RKO (cell line): Measurements from ENCODE around the gene HRH3.

Experiments used
- DNase-seq: peaks from one replicate; pipeline ENCODE4 v3.0.0-alpha.2; 2016; ENCODE audit warnings: low spot score

Gene HRH3

DNA sequence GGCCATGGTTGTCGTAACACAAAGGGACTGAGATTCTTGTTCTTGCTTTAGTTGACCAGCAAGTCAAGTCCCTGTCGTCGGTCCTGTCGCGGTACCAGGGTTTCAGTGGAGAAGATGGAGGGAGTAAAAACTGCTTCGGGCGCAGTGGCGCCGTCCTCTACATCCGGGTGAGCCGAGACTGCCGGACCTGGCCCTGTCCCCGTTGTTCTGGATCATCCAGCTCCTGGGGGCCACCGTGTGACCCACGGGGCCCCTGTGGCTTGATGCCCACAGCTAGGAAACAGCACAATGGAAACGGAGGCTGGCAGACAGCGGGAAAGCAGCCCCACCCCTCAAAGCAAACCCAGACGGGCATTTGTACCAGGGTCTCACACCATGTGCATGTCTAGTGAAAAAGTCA lies 22.3 kb downstream of the HRH3 start:
- DNase-seq = no peak

DNA sequence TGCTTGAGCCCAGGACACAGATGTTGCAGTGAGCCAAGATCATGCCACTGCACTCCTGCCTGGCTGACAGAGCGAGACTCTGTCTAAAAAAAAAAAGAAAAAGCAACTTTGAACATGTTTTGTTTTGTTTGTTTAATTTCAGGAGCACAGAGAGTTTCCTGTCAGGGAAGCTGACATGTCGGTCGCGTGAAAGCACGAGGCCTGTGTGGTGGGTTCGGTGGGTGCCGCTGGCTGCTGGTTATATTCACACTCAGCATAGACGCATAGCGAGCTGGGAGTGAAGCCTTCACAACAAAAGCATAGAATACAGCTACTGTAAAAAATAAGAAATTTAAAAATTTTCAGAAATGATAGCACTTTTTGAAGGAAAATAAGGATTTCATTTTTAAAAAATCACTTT lies 22.8 kb downstream of the HRH3 start:
- DNase-seq = no peak

DNA sequence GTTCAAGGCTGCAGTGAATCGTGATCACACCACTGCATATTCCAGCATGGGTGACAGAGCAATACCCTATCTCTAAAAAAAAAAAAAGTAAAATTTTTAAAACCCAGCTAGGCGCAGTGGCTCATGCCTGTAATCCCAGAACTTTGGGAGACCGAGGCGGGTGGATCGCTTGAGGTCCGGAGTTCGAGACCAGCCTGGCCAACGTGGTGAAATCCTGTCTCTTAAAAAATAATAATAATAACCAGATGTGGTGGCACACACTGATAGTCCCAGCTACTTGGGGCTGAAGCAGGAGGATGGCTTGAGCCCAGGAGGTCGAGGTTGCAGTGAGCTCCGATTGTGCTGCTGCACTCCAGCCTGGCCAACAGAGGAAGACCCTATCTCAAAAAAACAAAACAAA lies 23.8 kb downstream of the HRH3 start:
- DNase-seq = no peak

DNA sequence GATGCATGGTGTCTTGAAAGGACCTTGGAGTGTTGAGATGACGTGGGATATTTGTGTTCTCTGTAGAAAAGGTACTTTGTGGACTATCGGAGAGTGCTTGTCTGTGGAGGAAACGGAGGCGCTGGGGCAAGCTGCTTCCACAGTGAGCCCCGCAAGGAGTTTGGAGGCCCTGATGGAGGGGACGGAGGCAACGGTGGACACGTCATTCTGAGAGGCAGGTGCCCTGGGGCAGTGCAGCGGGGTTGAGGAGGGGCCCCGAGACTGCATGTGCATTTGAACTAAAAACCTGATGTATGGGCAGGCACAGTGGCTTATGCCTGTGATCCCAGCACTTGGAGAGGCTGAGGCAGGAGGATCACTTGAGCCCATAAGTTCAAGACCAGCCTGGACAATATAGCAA lies 24.3 kb downstream of the HRH3 start:
- no peak for DNase-seq

DNA sequence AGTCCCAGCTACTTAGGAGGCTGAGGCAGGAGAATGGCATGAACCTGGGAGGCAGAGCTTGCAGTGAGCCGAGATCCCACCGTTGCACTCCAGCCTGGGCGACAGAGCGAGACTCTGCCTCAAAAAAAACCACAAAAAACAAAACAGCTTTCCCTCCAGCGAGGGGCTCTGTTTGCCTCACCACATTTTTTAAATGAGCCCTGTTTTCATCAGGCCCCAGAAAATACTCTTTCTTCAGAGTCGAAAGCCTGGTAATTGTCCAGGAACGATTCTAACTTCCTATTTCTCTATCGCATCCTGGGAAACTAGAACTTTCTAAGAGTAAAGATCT lies 25.0 kb downstream of the HRH3 start:
- no peak for DNase-seq

DNA sequence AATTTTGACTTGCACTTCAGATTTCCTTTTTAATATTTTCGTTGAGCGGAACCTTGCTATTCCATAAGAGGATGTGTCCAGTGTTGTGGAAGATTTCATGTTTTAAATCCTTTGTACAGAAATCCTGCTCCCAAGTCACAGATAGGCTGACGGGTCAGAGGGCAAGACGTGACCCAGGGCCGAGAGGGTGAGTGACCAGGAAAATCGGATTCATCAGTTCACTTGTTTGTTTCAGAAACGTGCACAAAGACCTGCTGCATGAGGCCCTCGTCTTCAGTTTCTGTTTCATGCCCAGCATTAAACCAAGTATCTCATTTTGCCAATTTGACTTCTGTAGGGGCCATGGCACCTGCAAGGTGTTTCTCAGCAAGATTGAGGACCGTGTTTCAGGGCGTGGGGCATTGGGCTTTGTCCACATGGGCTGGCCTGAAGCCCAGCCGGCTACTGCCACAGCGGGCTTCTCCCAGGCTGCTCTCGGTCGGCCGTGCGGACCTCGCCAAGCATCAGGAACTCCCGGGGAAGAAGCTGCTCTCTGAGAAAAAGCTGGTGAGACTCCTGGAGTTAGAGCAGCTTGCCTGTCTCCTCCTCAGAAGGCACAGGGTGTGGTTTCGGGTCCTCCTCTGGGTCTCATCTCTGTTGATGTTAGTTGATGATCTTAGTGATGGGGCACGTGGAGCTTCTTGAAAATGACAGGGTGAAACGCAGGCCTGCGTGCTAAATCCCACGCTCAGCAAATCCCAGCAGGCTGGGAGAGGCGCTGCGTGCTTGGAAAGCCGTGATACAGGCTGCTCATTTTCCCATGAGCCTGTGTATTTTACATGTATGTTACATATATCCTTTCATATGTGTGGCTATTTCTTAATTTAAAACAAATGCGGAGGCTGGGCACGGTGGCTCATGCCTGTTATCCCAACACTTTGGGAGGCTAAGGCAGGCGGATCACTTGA lies 26.7 kb downstream of the HRH3 start:
- no peak for DNase-seq

DNA sequence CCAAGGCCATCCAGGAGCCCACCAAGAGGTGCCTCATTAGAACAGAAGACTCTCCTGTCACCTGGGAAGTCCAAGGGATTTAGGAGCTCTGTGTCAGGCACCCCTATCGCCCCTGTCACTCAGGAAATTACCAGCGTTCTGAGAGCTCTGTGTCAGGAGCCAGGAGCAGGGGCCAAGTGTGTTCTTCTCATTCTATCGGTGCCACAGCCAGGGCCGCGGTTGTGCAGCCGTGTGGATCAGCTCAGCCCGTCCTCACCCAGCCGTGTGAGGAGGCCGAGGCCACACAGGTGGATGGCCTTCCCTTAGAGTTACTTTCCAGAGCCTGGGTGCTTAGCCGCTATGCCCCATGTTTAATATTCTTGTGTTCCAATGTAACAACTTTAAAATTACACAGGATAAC lies 27.4 kb downstream of the HRH3 start:
- DNase-seq = no peak

DNA sequence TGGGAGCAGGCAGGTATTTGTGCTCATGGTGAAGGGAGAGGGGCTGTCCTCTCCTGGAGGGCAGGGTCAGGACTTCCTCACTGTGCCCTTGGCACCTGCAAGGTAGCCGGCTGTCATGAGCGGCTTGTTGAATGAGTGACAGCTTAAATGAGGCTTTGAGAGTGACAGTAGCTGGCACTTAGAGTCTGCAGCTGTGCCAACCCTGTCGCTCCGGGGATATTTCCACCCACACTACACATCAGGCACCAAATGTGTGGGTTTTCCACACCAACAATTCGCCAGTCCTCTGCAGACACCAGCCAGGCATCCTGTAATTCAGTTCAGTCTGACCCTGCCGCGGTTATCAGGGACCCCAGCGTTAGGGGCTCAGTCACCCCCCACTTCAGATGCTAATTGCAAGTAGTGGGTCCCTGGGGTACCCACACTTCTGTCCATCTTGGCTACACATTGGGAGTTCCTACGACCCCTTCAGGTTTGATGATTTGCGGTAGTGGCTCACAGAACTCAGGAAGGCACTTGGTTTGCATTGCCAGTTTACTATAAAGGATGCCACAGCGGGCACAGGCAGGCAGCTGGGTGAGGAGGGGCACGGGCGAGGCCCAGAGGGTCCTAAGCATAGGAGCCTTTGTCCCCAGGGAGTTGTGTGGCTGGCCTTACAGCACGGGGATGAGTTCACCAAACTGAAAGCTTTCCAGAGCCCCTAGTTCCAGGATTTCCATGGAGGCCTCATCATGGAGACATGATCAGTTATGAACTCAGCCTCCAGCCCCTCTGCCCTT lies 28.1 kb downstream of the HRH3 start:
- DNase-seq = no peak

DNA sequence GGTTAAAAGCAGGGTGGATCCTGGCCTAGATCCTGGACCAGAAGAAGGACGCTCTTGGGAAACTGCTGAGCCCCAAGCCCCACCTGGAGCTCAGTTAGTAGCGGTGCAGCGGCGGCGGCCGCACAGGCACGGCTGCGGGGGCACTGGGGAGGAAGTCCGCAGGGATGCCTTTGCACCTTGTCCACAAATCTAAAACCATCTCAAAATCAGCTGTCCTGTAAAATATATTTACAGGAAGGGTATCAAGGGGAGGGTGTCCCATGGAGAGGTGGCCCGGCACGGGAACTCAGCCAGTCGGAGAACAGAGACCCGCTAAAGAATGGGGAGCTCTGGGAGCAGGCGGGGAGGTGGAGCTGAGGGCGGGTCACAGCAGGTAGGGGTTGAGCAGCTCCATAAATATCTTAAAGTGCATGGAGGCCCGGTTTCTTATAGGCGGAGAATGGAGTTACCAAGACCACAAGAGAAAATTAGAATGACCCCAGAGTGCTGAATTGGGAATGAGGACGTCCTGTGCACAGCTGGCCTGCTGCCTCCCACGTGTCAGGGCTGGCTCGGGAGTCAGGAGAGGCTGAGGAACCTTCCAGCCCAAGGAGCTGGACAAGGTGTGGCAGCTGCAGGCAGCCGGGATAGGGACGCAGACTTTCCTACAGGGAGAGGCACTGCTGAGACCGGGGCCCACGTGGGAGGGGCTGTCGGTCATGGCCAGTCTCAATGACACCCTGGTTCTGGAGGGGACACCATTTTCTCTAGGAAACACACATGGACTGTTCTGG lies 29.3 kb downstream of the HRH3 start:
- no peak for DNase-seq

DNA sequence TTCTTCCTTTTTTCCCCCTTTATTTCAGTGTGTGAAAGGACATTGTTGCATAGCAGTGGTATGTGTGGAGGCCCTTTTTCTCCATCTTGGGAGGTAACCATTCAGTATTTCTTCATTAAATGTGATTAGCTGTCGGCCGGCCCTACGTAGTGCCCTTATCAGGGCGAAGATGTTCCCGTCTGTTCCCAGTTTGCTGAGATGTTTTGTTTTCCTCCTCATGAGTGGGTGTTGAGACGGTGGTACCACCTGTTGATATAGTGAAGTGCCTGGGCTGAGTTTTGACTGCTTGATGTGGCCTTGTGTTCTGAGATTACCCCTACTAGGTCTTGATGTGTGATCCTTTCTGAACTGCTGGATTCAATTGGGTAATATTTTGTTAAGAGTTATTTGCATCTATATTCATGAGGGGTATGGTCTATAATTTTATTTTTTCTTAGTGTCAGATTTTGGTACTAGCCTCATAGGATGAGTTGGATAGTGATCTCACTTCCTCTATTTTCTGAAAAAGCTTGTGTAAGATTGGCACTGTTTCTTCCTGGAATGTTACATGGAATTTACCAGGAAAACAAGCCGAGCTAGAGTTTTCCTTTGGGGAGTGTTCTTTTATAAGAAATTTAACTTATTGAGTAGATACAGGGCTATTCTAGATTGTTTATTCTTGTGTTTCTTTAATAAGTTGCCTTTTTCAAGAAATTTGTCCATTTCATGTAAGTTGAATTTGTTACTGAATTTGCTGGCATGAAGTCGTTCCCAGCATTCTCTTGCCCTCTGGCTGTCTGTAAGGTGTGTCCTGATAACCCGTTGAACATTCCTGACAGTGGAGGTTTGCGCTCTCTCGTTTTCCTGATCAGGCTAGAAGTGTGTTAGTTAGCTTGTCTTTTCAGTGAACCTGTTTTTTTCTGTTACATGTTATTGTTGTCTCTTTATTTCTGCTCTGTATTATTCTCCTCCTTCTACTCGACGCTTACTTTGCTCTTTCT lies 32.9 kb downstream of the HRH3 start:
- no peak for DNase-seq

DNA sequence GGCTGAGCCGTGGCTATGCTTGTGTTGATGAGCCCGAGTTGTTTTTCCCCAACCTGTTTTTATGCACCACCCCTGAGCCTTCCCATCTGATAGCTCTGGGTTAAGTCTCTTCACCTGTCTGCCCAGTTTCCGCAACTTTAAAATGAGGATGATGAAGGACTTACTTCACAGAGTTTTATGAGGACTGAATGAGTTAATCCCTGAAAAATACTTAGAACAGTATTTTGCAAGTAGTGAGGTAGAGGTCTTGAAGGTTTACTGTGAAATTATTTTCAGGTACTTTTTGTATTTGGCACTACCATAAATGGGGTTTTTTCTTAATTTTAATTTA lies 34.0 kb downstream of the HRH3 start:
- no peak for DNase-seq

DNA sequence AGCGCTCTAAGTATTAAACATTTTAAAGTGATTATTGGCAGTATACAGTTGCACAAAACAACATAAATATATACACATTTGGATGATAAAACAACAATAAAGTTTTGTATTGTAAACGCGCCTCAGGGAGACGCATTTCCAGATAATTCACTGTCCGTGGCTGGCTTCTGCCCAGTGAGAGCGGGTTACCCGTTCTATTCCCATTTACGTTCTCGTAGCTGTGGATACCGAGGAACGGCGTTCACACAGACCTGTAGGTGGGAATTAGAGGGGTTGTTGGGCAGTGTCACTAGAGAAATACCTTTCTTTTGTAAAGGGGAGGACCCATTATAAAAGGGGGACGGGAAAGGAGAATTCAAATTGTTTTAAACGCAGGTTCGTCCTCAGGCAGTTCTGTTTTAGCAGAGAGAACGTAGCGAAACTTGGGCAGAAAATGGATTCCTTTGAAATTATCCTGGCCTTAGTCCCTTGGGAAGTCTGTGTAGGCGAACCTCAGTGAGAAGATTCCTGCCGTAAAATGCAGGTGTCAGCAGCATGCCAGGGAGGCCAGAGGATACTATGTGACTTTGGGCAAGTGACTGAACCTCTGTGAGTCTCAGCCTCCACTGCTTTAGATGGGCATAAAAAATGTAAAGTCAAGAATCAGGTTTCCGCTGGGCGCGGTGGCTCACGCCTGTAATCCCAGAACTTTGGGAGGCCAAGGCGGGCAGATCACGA lies 36.5 kb downstream of the HRH3 start:
- DNase-seq = peak; percentile 30

DNA sequence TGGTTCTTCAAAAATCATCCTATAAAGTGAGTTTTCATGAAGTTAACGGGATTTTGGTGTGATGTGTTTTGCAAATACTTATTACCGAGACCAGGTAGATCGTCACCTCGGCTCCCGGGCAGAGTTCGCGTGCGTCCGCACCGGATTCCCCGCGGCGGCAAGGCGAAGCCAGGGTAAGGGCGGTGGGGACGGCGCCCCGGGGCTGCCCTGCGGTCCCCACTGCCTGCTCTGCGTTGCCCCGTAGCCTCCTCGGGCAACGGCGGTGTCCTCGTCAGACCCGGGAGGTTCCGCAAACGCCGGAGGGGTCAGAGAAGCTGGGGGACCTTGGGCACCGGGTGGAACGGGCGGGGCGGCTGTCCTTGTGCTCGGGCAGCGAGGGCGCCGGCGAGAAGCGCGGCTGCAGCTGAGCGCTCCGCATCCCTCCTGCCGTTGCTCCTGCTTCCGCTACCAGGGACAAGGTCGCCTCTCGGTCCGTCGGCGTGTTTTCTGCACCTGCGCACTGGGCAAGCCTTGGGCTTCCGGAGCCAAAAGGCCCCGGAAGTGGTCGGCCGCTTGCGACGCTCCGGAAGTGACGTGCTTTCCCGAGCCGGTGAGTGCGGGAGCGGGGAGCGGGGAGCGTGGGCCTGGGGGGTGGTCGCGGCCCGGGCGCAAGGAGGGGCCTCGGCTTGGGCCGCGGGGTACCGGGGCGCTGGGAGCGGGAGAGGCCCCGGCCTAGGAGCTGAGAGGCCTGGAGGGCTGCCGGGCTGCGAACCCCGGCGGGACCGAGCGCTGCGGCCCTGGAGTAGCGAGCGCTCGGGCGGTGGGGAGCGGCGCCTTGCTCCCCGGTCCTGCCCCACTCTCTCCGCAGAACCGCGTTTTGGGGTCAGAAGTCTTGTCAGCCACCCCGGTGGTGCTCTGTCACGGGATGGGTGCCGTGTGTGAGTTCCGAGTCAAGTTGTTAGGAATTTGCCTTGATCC lies 37.3 kb downstream of the HRH3 start, which contains the start of gene MTG2:
Gene MTG2, plus strand, starts transcription at position 560 of the 957 bp plus-strand sequence. CDS start 10,393 bp downstream, outside the sequence.
- peak; percentile 99 for DNase-seq

DNA sequence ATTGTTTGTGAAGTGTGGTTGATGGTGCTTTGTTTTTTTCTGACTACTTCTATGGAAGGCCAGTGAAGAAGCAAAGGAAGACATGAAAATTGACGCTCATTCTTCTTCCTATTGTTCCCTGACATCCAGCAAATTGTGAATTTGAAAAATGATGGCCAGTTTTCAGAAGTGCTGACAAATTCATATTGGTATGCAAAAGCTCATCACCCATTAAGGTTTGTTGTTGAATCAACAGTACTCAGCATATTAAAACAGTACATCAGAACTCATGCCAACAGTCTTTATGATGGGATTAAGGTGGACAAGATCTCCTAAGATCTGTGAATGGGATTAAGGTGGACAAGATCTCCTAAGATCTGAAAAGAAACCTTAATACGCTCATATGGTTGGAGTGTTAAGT lies 38.3 kb downstream of the HRH3 start:
- peak; percentile 55 for DNase-seq

DNA sequence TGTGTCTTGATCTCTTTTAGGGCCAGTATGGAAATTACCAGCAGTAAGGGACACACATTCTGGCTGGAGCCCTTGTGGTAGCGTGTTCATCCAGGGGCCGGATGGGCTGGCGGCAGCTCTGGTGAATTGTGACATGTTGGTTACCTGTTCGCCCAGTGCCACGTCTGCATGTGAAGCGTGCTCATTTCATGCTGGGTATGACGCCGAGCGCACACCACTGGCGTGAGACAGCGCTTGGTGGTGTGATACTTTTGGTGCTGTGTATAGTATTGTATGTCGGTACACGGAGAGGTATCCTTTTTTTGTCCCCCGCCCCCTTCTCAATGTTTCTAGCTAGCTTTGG lies 40.9 kb downstream of the HRH3 start:
- DNase-seq = no peak

DNA sequence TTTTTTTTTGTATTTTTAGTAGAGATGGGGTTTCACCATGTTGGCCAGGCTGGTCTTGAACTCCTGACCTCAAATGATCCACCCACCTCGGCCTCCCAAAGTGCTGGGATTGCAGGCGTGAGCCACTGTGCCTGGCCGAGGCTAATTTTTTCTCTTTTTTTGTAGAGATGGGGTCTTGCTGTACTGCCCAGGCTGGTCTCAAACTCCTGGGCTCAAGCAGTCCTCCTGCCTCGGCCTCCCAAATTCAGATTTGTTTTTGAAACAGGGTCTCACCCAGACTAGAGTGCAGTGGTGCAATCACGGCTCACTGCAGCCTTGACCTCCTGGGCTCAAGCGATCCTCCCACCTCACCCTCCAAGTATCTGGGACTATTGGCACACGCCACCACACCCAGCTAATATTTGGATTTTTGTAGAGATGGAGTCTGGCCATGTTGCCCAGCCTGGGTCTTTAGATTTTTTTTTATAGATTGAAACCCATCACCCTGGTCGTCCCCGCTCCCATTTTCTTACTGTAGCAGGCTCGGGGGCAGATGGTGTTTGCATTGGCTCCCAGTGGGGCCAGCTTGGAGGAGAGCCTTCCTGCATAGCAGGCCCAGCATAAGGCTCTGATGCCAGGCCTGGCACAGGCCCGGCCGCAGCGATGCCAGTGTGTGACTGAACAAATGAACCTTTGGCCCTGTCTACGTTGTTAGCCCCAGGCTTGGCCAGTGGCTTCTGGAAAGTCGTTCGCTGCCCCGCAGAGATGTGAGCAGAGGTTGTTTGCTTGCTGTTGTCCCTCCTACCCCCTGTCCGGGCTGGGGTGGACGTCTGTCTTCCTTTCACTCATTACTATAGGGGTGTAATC lies 41.5 kb downstream of the HRH3 start:
- DNase-seq = no peak

DNA sequence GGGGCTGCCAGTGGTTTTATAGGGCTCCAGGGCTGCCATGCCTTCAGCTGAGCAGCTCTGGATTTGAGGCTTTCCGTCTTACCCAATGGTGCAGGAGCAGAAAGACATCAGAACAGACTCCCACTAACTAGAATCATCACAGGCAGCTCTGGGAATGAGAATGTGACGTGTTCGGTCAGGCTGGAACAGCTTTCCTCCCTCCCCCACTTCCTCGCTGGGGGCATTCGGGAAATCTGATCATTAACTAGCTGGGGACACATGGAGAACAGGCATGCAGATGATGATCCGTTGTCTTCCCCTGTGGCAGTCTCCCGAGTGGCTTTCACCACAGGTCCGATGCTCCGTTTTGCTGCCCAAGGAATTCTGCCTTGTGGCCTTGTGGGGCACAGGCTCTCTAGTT lies 42.8 kb downstream of the HRH3 start:
- DNase-seq = no peak

DNA sequence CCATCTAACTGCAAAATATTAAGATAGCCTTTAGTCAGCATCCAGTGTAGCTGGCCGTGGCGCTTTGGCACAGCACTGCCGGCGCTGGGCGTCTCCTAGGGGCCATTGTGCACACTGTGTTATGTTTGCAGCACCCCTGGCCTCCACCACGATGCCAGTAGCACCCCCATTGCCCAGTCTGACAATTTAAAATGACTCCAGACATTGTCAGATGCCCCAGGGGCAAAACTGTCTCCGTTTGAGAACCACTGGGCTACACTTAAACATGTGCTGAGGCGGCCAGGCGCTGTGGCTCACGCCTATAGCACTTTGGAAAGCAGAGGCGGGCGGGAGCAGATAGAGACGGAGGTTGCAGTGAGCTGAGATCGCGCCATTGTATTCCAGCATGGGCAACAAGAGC lies 43.2 kb downstream of the HRH3 start:
- DNase-seq = no peak

DNA sequence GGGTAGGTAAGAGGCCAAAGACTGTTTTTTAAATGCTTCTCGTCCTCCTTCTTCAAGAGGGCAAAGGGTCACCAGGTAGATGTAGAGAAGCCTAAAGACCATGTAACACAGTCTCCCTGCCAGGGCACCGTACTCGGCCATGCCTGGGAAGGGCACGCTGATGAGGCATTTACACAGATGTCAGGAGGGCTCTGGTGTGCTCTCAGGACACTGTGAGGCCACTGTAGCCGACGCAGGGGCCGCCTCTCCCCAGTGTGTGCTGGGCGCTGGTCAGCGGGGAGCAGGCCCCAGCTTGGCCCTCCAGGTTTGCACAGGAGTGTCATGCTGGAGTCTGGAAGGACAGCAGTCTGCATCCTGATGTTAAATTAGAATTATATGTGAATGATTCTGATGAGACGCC lies 44.4 kb downstream of the HRH3 start:
- DNase-seq = no peak
